HUES48 (cell line): Measurements from ENCODE around the gene PFKP.

Experiments
- H3K27ac ChIP-seq: one replicate; pipeline ENCODE4 v1.7.0; 2013; ENCODE audit warnings: low read depth, low read length, inconsistent platforms
- H3K27me3 ChIP-seq: 2 replicates; pipeline ENCODE4 v1.6.1; 2013; ENCODE audit warnings: mild to moderate bottlenecking, low read length; ENCODE audit not compliant: control insufficient read depth, insufficient read depth
- H3K36me3 ChIP-seq: 2 replicates; pipeline ENCODE4 v1.6.1; 2013; ENCODE audit warnings: low read length; ENCODE audit not compliant: control insufficient read depth, insufficient read depth
- H3K4me1 ChIP-seq: 2 replicates; pipeline ENCODE4 v1.6.1; 2013; ENCODE audit warnings: mild to moderate bottlenecking, low read length; ENCODE audit not compliant: control insufficient read depth, insufficient read depth
- H3K4me3 ChIP-seq: 2 replicates; pipeline ENCODE4 v1.5.1; 2013; ENCODE audit warnings: mild to moderate bottlenecking, low read depth, low read length
- H3K9ac ChIP-seq: 2 replicates; pipeline ENCODE4 v1.6.1; 2013; ENCODE audit warnings: mild to moderate bottlenecking, low read depth, low read length, moderate library complexity
- H3K9me3 ChIP-seq: 2 replicates; pipeline ENCODE4 v1.6.1; 2013; ENCODE audit warnings: low read length; ENCODE audit not compliant: control insufficient read depth, insufficient read depth

PFKP gene

DNA sequence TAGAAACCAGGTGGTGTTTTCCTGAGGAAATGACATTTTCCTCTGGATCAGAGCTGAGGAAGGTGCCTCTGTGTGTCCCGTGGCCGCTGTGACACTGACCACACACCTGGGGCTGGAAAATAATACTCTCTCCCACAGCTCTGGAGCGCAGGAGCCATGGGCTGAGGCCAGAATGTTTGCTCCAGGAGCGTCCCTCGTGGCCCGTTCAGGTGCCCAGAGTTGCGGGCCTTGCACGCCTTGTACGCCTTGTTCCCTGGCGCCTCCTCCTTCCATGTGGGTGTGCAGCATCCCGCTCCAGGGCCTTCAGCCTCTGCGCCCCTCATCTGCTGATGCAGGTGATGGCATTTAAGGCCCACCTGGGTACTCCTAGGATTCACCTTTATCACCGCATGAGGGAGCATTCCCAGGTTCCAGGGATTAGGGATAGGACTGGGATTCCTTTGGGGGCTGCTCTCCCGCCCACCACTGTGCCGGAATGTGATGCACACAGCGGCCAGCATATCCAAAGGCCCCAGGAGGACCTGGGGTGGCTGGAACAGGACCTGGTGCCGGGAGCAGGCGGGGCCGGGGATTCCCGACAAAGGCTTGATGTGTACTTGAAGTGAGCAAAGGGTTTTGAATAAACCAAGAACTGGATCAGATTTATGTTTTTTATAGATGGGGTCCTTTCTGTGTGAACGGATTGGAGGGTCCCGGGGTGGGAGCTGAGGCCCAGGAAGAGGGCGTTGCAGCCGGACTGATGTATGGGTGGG is 61.2 kb downstream of the PFKP start:
- no peak overlapping the region for H3K4me3 ChIP-seq
- no peaks in the 10 kb centered on the region for H3K27me3 ChIP-seq
- no peak overlapping the region for H3K27ac ChIP-seq
- H3K36me3 ChIP-seq: peaks cover 88% of the 10 kb centered on the region
- H3K9ac ChIP-seq: no peak overlapping the region
- H3K9me3 ChIP-seq: no peaks in the 10 kb centered on the region
- no peaks in the 10 kb centered on the region for H3K4me1 ChIP-seq

DNA sequence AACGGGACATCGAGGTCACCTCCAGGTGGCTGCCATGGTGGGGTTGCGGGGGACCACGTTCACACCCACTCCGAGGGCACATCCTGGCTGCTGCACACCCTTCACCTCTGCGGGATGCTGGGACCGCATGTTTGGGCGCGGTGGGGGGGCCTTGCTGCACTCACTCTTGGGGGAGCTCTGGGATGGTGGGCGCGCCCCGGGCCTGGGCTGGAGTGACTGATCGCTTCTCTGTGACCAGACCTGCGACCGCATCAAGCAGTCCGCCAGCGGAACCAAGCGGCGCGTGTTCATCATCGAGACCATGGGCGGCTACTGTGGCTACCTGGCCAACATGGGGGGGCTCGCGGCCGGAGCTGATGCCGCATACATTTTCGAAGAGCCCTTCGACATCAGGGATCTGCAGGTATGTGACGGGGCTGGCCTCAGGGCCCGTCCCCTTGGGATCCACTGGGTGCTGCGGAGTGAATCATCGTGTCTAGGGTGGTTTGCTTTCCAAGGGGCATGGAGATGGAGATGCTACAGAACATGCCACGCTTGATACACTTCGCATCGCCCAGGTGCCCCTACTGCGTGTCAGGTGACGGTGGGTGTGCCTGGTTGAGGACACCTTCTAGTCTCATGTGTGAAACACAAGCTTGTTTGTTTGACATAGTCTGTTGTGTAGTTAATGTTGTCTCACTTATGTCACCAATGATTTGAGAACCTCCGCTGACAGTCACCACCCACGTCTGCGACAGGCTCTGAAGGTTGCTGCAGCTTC is 62.4 kb downstream of the PFKP start:
- H3K9ac ChIP-seq: no peak overlapping the region
- no peaks in the 10 kb centered on the region for H3K9me3 ChIP-seq
- H3K27me3 ChIP-seq: no peaks in the 10 kb centered on the region
- H3K36me3 ChIP-seq: peaks cover 89% of the 10 kb centered on the region
- H3K4me3 ChIP-seq: no peak overlapping the region
- no peak overlapping the region for H3K27ac ChIP-seq
- H3K4me1 ChIP-seq: no peaks in the 10 kb centered on the region

DNA sequence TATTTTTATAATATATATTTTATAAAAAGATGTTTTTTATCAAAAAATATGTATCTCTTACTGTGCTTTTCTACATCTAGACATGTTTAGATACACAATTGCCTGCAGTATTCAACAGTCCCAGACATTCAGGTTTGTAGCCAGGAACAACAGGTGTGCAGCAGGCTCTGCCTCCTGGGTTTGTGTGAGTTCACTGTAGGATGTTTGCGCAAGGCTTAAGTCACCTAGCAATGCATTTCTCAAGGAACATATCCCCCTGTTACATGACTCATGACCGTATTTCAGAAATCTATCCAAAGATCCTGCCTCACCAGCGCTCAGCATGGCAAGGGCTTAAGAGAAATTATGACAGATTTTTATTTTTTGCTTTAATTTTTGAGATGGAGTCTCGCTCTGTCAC is 63.8 kb downstream of the PFKP start:
- H3K27ac ChIP-seq: no peak overlapping the region
- H3K4me3 ChIP-seq: no peak overlapping the region
- H3K9me3 ChIP-seq: no peaks in the 10 kb centered on the region
- H3K36me3 ChIP-seq: peaks cover 88% of the 10 kb centered on the region
- no peaks in the 10 kb centered on the region for H3K4me1 ChIP-seq
- no peaks in the 10 kb centered on the region for H3K27me3 ChIP-seq
- no peak overlapping the region for H3K9ac ChIP-seq

DNA sequence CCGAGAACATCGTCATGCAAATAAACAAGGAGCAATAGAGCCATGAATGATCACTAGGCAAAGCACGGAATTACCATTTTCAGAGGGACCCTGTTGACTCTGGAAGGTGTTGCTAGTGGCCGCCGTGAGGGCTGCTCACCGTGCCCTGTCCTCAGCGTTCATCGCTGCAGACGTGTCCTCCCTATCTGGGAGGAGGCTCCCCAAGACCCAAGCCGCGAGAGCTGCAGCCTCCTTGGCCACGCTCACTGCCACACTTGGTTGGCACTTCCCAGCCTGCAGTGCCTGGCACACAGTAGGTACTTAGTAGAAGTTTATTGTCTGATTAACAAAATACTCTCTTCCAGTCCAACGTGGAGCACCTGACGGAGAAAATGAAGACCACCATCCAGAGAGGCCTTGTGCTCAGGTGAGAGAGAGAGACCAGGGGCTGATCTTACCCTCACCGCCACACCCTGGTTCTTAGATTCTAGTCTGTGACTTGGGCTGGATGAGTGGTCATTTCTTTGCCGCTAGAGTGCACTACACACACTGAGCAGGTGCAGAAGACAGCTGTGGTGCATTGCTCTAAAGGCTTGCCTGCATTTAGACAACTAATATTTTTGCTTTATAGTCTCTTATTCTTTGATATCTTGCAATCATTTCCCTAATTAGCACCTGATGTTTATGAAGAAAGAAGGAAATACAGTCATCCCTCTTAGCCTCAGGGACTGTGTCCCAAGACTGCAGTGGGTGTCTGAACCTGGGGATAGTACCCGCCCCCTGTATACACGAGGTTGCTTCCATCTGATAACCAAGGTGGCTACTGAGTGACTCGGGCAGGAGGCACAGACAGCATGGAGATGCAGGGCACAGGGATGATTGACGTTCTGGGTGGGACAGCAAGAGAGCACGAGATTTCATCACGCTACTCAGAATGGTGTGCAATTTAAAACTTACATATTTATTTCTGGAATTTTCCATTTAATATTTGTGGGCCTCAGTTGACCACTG is 65.0 kb downstream of the PFKP start:
- H3K9me3 ChIP-seq: no peaks in the 10 kb centered on the region
- H3K9ac ChIP-seq: no peak overlapping the region
- H3K4me1 ChIP-seq: no peaks in the 10 kb centered on the region
- H3K27me3 ChIP-seq: no peaks in the 10 kb centered on the region
- H3K27ac ChIP-seq: no peak overlapping the region
- no peak overlapping the region for H3K4me3 ChIP-seq
- peaks cover 88% of the 10 kb centered on the region for H3K36me3 ChIP-seq

DNA sequence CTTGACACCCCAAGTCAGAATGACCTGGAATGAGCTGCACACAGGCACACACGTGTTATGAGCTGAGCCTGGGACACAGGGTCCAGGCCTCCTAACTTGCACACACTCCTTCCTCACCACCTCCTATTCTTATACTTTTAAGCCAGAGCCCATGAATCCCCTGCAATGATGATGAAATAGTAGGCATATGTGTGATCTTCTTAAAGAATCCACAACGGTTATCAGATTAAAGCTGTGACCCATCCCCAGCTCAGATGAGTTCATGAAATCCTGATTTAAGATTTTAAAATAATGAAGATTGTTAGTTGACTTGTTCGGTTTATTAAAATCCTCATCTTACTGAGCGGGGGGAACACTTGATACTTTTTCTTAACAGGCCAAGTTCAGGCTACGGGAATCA is 66.6 kb downstream of the PFKP start:
- Histone ChIP-seq H3K27me3 (no peaks in the 10 kb centered on the region), H3K36me3 (peaks cover 94% of the 10 kb centered on the region), H3K9me3 (no peaks in the 10 kb centered on the region), H3K9ac (no peak overlapping the region), H3K4me1 (no peaks in the 10 kb centered on the region), H3K4me3 (no peak overlapping the region), H3K27ac (no peak overlapping the region)

DNA sequence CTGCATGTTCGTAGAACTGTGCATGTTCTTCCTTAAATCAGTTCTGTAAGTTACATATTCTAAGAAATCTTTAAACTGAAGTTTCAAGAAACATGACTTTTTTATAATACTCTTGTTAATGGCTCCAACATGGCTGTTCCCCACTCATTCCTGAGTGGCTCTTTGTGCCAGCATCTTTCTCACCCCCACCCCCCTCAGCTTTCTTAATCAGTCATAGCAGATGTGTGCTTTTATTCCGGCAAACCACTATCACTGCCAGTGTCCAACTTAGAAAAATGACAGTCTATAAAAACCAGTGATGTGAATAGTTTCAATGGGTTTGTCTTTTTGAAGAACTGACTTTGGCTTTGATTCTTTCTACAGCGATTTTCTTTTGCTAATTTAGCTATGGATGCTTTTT is 67.7 kb downstream of the PFKP start:
- peaks cover 97% of the 10 kb centered on the region for H3K36me3 ChIP-seq
- no peak overlapping the region for H3K9ac ChIP-seq
- no peaks in the 10 kb centered on the region for H3K4me1 ChIP-seq
- H3K9me3 ChIP-seq: no peaks in the 10 kb centered on the region
- no peak overlapping the region for H3K27ac ChIP-seq
- no peaks in the 10 kb centered on the region for H3K27me3 ChIP-seq
- no peak overlapping the region for H3K4me3 ChIP-seq

DNA sequence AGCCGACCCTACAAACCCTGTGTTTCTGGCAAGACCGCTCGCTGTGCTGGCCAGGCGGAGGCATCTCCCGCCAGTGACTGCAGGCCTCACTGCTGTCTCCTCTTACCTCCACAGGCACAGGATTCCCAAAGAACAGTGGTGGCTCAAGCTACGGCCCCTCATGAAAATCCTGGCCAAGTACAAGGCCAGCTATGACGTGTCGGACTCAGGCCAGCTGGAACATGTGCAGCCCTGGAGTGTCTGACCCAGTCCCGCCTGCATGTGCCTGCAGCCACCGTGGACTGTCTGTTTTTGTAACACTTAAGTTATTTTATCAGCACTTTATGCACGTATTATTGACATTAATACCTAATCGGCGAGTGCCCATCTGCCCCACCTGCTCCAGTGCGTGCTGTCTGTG is 69.0 kb downstream of the PFKP start:
- Histone ChIP-seq H3K36me3 (peaks cover 96% of the 10 kb centered on the region), H3K27ac (no peak overlapping the region)

DNA sequence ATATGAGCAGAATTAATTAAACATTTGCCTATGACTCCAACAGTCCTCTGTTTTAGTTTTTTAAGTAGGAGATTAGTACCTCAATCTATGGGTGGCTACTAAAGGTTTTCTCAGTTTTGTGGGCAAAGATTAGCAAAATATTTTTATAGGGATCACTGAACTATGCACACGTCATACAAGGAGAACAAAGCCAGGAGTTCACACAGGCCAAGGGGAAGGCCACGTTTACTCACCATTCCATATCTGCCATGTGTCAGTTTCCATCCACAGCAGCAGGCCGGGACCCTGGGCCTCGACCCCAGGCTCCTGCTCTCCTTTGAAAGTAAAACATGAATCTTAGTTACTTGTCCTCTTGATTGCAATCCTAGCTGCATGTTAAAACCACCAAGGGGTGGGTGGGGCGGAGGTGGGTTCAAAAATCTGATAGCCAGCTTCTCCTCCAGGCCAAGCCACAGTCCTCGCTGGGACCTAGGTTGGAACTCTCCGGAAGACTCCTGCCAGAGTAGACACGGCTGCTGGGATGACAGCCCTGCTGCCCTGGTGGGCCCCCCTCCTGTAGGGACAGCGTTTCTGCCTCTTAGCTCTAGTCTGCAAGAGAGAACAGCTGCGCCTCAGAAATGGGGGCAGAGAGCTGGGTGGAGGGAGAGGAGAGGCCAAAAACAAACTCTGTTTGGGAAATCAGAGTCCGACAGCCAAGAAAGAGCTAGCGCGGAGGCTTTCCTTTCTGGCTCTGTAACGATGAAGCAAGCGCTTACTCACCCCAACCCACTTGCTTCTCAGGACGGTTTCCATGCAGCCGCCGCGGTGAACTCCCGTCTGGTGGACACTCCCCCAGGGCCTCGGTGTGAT is 69.6 kb downstream of the PFKP start:
- peaks cover 97% of the 10 kb centered on the region for H3K36me3 ChIP-seq
- no peak overlapping the region for H3K27ac ChIP-seq

More for the DNA sequence above, 69.0 kb downstream of the PFKP start:
- Histone ChIP-seq H3K4me3 (no peak overlapping the region), H3K4me1 (no peaks in the 10 kb centered on the region), H3K27me3 (no peaks in the 10 kb centered on the region), H3K9me3 (no peaks in the 10 kb centered on the region), H3K9ac (no peak overlapping the region)

DNA sequence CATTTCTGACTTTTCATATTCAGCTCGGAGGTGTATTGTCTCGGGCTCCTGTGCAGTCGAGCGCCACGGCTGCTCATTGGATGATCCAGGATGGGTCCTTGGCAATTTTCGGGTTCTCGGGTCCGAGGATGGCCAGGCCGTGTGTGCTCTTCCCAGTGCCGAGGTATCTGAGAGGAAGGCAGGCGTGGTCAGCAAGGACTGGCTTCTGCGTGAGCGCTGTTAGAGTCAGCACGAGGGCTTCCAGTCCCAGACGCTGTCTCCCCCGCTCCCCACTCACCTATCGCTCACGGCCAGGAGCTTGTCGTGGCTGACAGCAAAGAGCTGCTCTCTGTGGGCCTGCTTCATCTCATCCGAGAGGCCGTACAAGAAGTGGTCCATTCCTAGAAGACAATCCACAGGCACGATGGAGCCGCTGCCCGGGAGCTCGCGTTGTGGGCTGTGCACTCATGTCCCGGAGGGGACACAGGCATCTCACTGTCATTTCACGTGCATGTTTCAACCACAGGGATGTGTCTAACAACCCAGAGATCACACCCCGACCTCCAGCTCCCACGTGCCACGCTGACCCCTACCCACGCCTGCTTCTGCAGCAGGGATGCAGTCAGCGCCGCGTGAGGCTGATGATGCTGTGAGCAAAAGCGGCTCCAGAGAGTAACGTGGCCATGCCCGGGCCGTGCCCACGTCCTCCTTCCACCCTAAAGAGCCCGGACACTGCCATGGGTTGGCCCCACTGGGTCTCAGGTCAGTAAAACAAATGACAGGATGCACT is 70.8 kb downstream of the PFKP start:
- H3K4me1 ChIP-seq: no peaks in the 10 kb centered on the region
- no peaks in the 10 kb centered on the region for H3K27me3 ChIP-seq
- no peak overlapping the region for H3K9ac ChIP-seq
- no peak overlapping the region for H3K27ac ChIP-seq
- no peak overlapping the region for H3K4me3 ChIP-seq
- H3K36me3 ChIP-seq: peaks cover 95% of the 10 kb centered on the region
- H3K9me3 ChIP-seq: no peaks in the 10 kb centered on the region

More for the DNA sequence above, 69.6 kb downstream of the PFKP start:
- H3K4me3 ChIP-seq: no peak overlapping the region
- H3K9ac ChIP-seq: no peak overlapping the region
- no peaks in the 10 kb centered on the region for H3K9me3 ChIP-seq
- H3K4me1 ChIP-seq: no peaks in the 10 kb centered on the region
- H3K27me3 ChIP-seq: no peaks in the 10 kb centered on the region
